ENCODE measurements around the gene C3. TPM values are rescaled to one million over a fixed set of nuclear protein-coding genes. Genes with fewer than 3 reads are reported as not detected.
A peak's percentile ranks its signal among the peaks of the same experiment; 100 is the strongest.
"Not testable (repeated sequence)": the region's sequence is repeated elsewhere in the genome, so short reads cannot be mapped to it uniquely, and the experiment has no call there.

C3 gene
- total RNA-seq, 8 experiments from 2014 or later: 0.29 to 441 (median 3.3) TPM; not detected in 1

- ATAC-seq (replicated peaks in 6 of 8): no peak
- in situ Hi-C loops (cut with MboI; ENCODE audit: low pct_unique_long_range_greater_than_20kb in 2 of 9, low sequenced_read_pairs in 9 of 9, unreplicated experiment in 9 of 9): no loop called here
- 45 to 100% (median 60%) methylated on average over 1 to 3 of the region's 4 CpGs; no CpG with 5 or more reads in 3 of the 10 experiments for WGBS, 10 experiments
- Histone ChIP-seq H3K4me1 (replicated peaks in 1 of 2) (no peaks in the 10 kb centered on the region), H3K4me3 (no peak overlapping the region), H3K27ac (no peak overlapping the region)
These were observed 33.8 kb downstream of the C3 start for GRCh38 chr19:6686628-6686975.

DNA sequence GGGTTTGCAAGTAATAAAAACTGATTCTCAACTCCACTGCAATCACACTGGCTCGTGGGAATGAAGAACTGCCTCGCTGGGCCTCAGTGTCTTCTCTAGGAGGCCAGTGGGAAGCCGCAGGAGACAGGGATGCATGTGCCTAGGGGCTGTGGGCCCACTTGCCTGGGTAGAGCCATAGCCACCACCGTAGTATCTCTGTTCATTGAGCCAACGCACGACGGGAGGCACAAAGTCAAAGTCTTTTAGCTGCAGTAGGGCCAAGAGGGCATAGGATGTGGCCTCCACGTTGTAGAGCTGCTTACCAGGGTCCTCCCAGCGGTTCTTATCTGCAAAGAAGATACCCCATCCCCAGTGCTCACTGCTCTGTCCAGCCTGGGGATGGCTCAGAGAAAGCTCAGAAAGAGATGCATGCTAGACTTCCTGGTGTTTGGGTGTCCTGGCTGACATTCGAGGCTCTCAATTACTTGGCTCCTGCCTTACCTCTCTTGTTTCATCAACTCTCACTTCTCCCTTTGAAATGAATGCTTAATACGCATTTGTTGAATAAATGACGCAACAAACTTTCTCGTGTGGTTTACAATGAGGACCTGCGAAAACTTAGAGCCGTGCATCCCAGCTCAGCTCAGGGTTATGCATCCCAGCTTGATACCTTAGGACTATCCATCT, 34.4 kb downstream of the C3 start:
- in situ Hi-C loops (cut with MboI; ENCODE audit: low pct_unique_long_range_greater_than_20kb in 2 of 9, low sequenced_read_pairs in 9 of 9, unreplicated experiment in 9 of 9): no loop called here
- no peak overlapping the region for H3K4me3 ChIP-seq
- H3K4me1 ChIP-seq (replicated peaks in 1 of 2): no peaks in the 10 kb centered on the region
- 73 to 90% (median 83%) methylated on average over 1 to 12 of the region's 15 CpGs; no CpG with 5 or more reads in 2 of the 10 experiments for WGBS, 10 experiments
- no peak for ATAC-seq (replicated peaks in 6 of 8)
- H3K27ac ChIP-seq: no peak overlapping the region

DNA sequence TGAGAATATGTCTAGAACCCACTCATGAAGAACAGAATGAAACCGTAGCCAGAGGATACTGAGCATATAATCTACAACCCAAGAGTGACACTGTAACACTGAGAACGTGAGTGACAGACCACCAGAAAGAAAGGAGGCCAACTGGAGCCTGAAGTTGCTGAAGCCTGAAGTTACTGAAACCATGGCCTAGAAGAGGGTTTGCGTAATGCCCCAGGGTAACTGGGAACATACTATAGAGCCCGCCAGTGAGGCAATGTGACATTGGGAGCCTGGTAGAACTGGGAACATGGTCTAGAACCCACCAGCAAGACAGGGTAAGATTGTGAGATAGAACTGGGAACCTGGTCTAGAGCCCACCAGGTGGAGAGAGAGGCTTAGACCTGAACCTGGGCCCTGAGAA, 35.0 kb downstream of the C3 start:
- Histone ChIP-seq H3K4me1 (replicated peaks in 1 of 2) (no peaks in the 10 kb centered on the region), H3K4me3 (no peak overlapping the region), H3K27ac (no peak overlapping the region)
- no peak for ATAC-seq (replicated peaks in 6 of 8)
- in situ Hi-C loops (cut with MboI; ENCODE audit: low pct_unique_long_range_greater_than_20kb in 2 of 9, low sequenced_read_pairs in 9 of 9, unreplicated experiment in 9 of 9): no loop called here
- WGBS, 10 experiments: 63 to 88% (median 72%) methylated on average over 2 to 4 of the region's 4 CpGs; no CpG with 5 or more reads in 4 of the 10 experiments

GRCh38 chr19:6683971-6684370, 36.5 kb downstream of the C3 start:
- in situ Hi-C loops (cut with MboI; ENCODE audit: low pct_unique_long_range_greater_than_20kb in 2 of 9, low sequenced_read_pairs in 9 of 9, unreplicated experiment in 9 of 9): no loop called here
- Histone ChIP-seq H3K4me1 (replicated peaks in 1 of 2) (no peaks in the 10 kb centered on the region), H3K27ac (no peak overlapping the region), H3K4me3 (no peak overlapping the region)
- WGBS, 10 experiments: 37 to 83% (median 72%) methylated on average over 1 to 4 of the region's 4 CpGs; no CpG with 5 or more reads in 2 of the 10 experiments
- no peak for ATAC-seq (replicated peaks in 6 of 8)

- Histone ChIP-seq H3K4me3 (no peak overlapping the region), H3K4me1 (replicated peaks in 1 of 2) (no peaks in the 10 kb centered on the region), H3K27ac (no peak overlapping the region)
- in situ Hi-C loops (cut with MboI; ENCODE audit: low pct_unique_long_range_greater_than_20kb in 2 of 9, low sequenced_read_pairs in 9 of 9, unreplicated experiment in 9 of 9): no loop called here
- 10 to 100% (median 52%) methylated on average over 1 to 3 of the region's 3 CpGs; no CpG with 5 or more reads in 1 of the 10 experiments for WGBS, 10 experiments
- no peak for ATAC-seq (replicated peaks in 6 of 8)
These were observed 37.8 kb downstream of the C3 start for GRCh38 chr19:6682607-6683128.

DNA sequence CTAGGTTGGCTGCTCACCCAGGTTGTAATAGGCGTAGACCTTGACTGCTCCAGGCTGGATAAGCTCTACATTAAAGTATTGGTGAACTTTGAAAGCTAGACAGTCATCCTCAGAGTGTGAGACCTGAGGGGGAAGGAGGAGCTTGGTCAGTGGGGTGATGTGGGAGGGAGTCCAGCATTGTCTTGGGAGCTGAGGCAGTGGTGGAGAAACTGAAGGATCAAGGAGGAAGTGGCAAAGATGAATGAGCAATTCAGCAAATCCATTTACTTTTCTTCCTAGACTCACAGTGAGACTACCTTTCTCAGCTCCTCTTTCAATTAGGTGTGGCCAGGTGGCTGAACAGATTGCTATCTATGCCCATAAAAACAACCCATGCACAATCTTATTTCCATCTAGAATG, 40.3 kb downstream of the C3 start:
- 33 to 83% (median 75%) methylated on average over 1 of the region's 1 CpG; no CpG with 5 or more reads in 6 of the 10 experiments for WGBS, 10 experiments
- Histone ChIP-seq H3K4me3 (no peak overlapping the region), H3K27ac (no peak overlapping the region), H3K4me1 (replicated peaks in 1 of 2) (no peaks in the 10 kb centered on the region)
- in situ Hi-C loops (cut with MboI; ENCODE audit: low pct_unique_long_range_greater_than_20kb in 2 of 9, low sequenced_read_pairs in 9 of 9, unreplicated experiment in 9 of 9): no loop called here
- ATAC-seq (replicated peaks in 6 of 8): no peak

GRCh38 chr19:6679139-6679538, 41.3 kb downstream of the C3 start:
- peaks cover 0 to 7% of the 10 kb centered on the region in 2 donors for H3K4me1 ChIP-seq (replicated peaks in 1 of 2)
- no peak overlapping the region for H3K4me3 ChIP-seq
- no peak overlapping the region for H3K27ac ChIP-seq
- 74 to 87% (median 83%) methylated on average over 1 to 6 of the region's 8 CpGs; no CpG with 5 or more reads in 7 of the 10 experiments for WGBS, 10 experiments
- ATAC-seq (replicated peaks in 6 of 8): no peak
- in situ Hi-C loops (cut with MboI; ENCODE audit: low pct_unique_long_range_greater_than_20kb in 2 of 9, low sequenced_read_pairs in 9 of 9, unreplicated experiment in 9 of 9): no loop called here

- in situ Hi-C loops (cut with MboI; ENCODE audit: low pct_unique_long_range_greater_than_20kb in 2 of 9, low sequenced_read_pairs in 9 of 9, unreplicated experiment in 9 of 9): no loop called here
- Histone ChIP-seq H3K4me1 (replicated peaks in 1 of 2) (peaks cover 0 to 7% of the 10 kb centered on the region in 2 donors), H3K27ac (no peak overlapping the region), H3K4me3 (no peak overlapping the region)
- WGBS, 10 experiments: 29 to 100% (median 80%) methylated on average over 1 to 4 of the region's 4 CpGs; no CpG with 5 or more reads in 3 of the 10 experiments
- peak in 2 of 8 experiments; percentile 72 to 83 for ATAC-seq (replicated peaks in 6 of 8)
These were observed 41.8 kb downstream of the C3 start for GRCh38 chr19:6678690-6679109.

- H3K4me3 ChIP-seq: no peak overlapping the region
These were observed 42.4 kb downstream of the C3 start for GRCh38 chr19:6677883-6678689.

GRCh38 chr19:6677495-6677882, 43.0 kb downstream of the C3 start:
- no peak overlapping the region for H3K27ac ChIP-seq
- ATAC-seq (replicated peaks in 6 of 8): no peak
- no peak overlapping the region for H3K4me3 ChIP-seq
- in situ Hi-C loops (cut with MboI; ENCODE audit: low pct_unique_long_range_greater_than_20kb in 2 of 9, low sequenced_read_pairs in 9 of 9, unreplicated experiment in 9 of 9): no loop called here
- H3K4me1 ChIP-seq (replicated peaks in 1 of 2): peaks cover 0 to 7% of the 10 kb centered on the region in 2 donors
- 67 to 92% (median 78%) methylated on average over 2 to 8 of the region's 10 CpGs; no CpG with 5 or more reads in 4 of the 10 experiments for WGBS, 10 experiments

More at GRCh38 chr19:6677883-6678689, 42.4 kb downstream of the C3 start:
- WGBS, 10 experiments: 15 to 100% (median 60%) methylated on average over 1 to 8 of the region's 31 CpGs; no CpG with 5 or more reads in 2 of the 10 experiments
- no peak overlapping the region for H3K27ac ChIP-seq
- peaks cover 0 to 7% of the 10 kb centered on the region in 2 donors for H3K4me1 ChIP-seq (replicated peaks in 1 of 2)
- in situ Hi-C loops (cut with MboI; ENCODE audit: low pct_unique_long_range_greater_than_20kb in 2 of 9, low sequenced_read_pairs in 9 of 9, unreplicated experiment in 9 of 9): no loop called here
- peak in 2 of 8 experiments; percentile 10 to 29 for ATAC-seq (replicated peaks in 6 of 8)

DNA sequence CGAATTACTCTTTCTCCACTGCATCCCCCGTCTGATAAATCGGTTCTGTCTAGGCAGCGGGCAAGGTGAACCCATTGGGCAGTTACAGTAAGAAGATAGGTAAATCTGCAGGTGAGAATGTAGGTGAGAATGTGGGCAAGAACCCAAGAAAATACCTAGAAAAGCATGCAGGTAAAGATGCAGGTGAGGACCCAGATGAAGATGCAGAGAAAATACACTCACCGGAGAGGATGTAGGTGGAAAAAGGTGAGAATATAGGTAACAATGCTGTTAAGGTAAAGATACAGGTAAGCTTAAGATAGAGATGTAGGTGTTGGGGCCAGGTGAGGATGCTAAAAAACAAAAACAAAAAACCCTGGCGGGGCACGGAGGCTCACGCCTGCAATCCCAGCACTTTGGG, 44.2 kb downstream of the C3 start:
- in situ Hi-C loops (cut with MboI; ENCODE audit: low pct_unique_long_range_greater_than_20kb in 2 of 9, low sequenced_read_pairs in 9 of 9, unreplicated experiment in 9 of 9): no loop called here

GRCh38 chr19:6674868-6675305, 45.6 kb downstream of the C3 start:
- Histone ChIP-seq H3K27ac (no peak overlapping the region), H3K4me1 (replicated peaks in 1 of 2) (peaks cover 0 to 7% of the 10 kb centered on the region in 2 donors), H3K4me3 (no peak overlapping the region)
- WGBS, 10 experiments: 0 to 100% (median 23%) methylated on average over 1 to 6 of the region's 8 CpGs; no CpG with 5 or more reads in 5 of the 10 experiments
- ATAC-seq (replicated peaks in 6 of 8): peak in 7 of 8 experiments; percentile 19 to 85 (median 78)
- in situ Hi-C loops (cut with MboI; ENCODE audit: low pct_unique_long_range_greater_than_20kb in 2 of 9, low sequenced_read_pairs in 9 of 9, unreplicated experiment in 9 of 9): no loop called here

More for the DNA sequence above, 44.2 kb downstream of the C3 start:
- Histone ChIP-seq H3K4me3 (no peak overlapping the region), H3K27ac (no peak overlapping the region), H3K4me1 (replicated peaks in 1 of 2) (peaks cover 0 to 7% of the 10 kb centered on the region in 2 donors)
- 29 to 100% (median 67%) methylated on average over 1 to 6 of the region's 8 CpGs; no CpG with 5 or more reads in 3 of the 10 experiments for WGBS, 10 experiments
- ATAC-seq (replicated peaks in 6 of 8): no peak

DNA sequence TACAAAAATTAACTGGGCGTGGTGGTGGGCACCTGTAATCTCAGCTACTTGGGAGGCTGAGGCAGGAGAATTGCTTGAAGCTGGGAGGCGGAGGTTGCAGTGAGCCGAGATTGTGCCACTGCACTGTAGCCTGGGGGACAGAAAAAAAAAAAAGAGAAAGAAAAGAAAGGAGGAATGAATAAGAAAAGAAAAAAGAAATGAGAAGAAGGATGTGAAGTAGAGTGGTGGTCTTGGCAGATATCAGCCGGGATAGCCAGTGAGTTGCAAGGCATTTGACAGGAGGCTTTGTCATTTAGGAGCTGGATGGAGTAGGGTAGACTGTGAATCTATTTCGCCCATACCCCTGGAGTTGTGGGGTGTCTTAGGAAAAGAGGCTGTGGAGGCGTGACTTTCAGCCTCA, 46.0 kb downstream of the C3 start:
- in situ Hi-C loops (cut with MboI; ENCODE audit: low pct_unique_long_range_greater_than_20kb in 2 of 9, low sequenced_read_pairs in 9 of 9, unreplicated experiment in 9 of 9); H3K4me3 ChIP-seq: not testable (repeated sequence)
- WGBS, 10 experiments: 61 to 93% (median 77%) methylated on average over 1 to 6 of the region's 6 CpGs; no CpG with 5 or more reads in 1 of the 10 experiments

More for the DNA sequence above, 46.0 kb downstream of the C3 start:
- not testable (repeated sequence) for H3K27ac ChIP-seq; H3K4me1 ChIP-seq (replicated peaks in 1 of 2); ATAC-seq (replicated peaks in 6 of 8)
